H9 (cell line): ENCODE data around the gene SOCS1. TPM values are rescaled to one million over a fixed set of nuclear protein-coding genes. Genes with fewer than 3 reads are reported as not detected.

Experiments used
- DNase-seq: peaks from one replicate; pipeline ENCODE4 v3.0.0-alpha.2; 2017
- H2AFZ ChIP-seq: one replicate; pipeline ENCODE4 v1.6.1; 2013; ENCODE audit warnings: mild to moderate bottlenecking, low read length, control low read depth, moderate library complexity
- H2AK5ac ChIP-seq: 2 replicates; pipeline ENCODE4 v1.6.1; 2013; ENCODE audit warnings: low read length, control low read depth, mixed read lengths; ENCODE audit not compliant: insufficient read length
- H2BK120ac ChIP-seq: one replicate; pipeline ENCODE4 v1.6.1; 2013; ENCODE audit warnings: low read depth, mild to moderate bottlenecking, low read length, control low read depth, inconsistent platforms; ENCODE audit not compliant: poor library complexity, severe bottlenecking
- H2BK12ac ChIP-seq: 2 replicates; pipeline ENCODE4 v1.6.1; 2013; ENCODE audit warnings: low read length, control low read depth, mixed read lengths, low read depth; ENCODE audit not compliant: insufficient read length
- H2BK15ac ChIP-seq: 2 replicates; pipeline ENCODE4 v1.6.1; 2013; ENCODE audit warnings: low read depth, low read length, control low read depth
- H2BK20ac ChIP-seq: one replicate; pipeline ENCODE4 v1.6.1; 2013; ENCODE audit warnings: low read depth, mild to moderate bottlenecking, low read length, control low read depth, inconsistent platforms; ENCODE audit not compliant: poor library complexity, severe bottlenecking
- H2BK5ac ChIP-seq: 2 replicates; pipeline ENCODE4 v1.6.1; 2013; ENCODE audit warnings: low read length, control low read depth, mixed read lengths; ENCODE audit not compliant: insufficient read length
- H3K14ac ChIP-seq: 2 replicates; pipeline ENCODE4 v1.6.1; 2013; ENCODE audit warnings: low read length, control low read depth; ENCODE audit not compliant: insufficient read depth
- H3K18ac ChIP-seq: 2 replicates; pipeline ENCODE4 v1.6.1; 2013; ENCODE audit warnings: low read depth, mild to moderate bottlenecking, mixed read lengths, low read length, control low read depth; ENCODE audit not compliant: insufficient read length
- H3K23ac ChIP-seq: 2 replicates; pipeline ENCODE4 v1.6.1; 2013; ENCODE audit warnings: low read length, control low read depth, mixed read lengths, low read depth; ENCODE audit not compliant: insufficient read length
- H3K23me2 ChIP-seq: 2 replicates; pipeline ENCODE4 v1.6.1; 2013; ENCODE audit warnings: low read depth, mild to moderate bottlenecking, mixed read lengths, low read length, control low read depth; ENCODE audit not compliant: insufficient read length, poor library complexity, severe bottlenecking
- H3K27ac ChIP-seq: 2 replicates; pipeline ENCODE4 v1.5.1; 2013; ENCODE audit warnings: low read length, control low read depth, mixed read lengths, low read depth; ENCODE audit not compliant: insufficient read length
- H3K27me3 ChIP-seq: 2 replicates; pipeline ENCODE4 v1.6.1; 2013; ENCODE audit warnings: low read length, control low read depth, inconsistent platforms; ENCODE audit not compliant: insufficient read depth
- H3K4ac ChIP-seq: 2 replicates; pipeline ENCODE4 v1.6.1; 2013; ENCODE audit warnings: low read depth, mild to moderate bottlenecking, control low read depth, inconsistent platforms, low read length, moderate library complexity
- H3K4me1 ChIP-seq: 2 replicates; pipeline ENCODE4 v1.6.1; 2013; ENCODE audit warnings: low read length, control low read depth, inconsistent platforms; ENCODE audit not compliant: insufficient read depth
- H3K4me2 ChIP-seq: 2 replicates; pipeline ENCODE4 v1.6.1; 2013; ENCODE audit warnings: low read length, control low read depth, mixed read lengths; ENCODE audit not compliant: insufficient read length, insufficient read depth
- H3K56ac ChIP-seq: 2 replicates; pipeline ENCODE4 v1.6.1; 2013; ENCODE audit warnings: low read depth, mild to moderate bottlenecking, mixed read lengths, low read length, control low read depth; ENCODE audit not compliant: insufficient read length
- H3K79me1 ChIP-seq: 2 replicates; pipeline ENCODE4 v1.6.1; 2013; ENCODE audit warnings: low read depth, mild to moderate bottlenecking, moderate library complexity, low read length, control low read depth, inconsistent platforms; ENCODE audit not compliant: insufficient read depth, poor library complexity, severe bottlenecking
- H3K79me2 ChIP-seq: 2 replicates; pipeline ENCODE4 v1.6.1; 2013; ENCODE audit warnings: low read length, control low read depth, inconsistent platforms; ENCODE audit not compliant: insufficient read depth
- H3K9ac ChIP-seq: 2 replicates; pipeline ENCODE4 v1.6.1; 2013; ENCODE audit warnings: low read length, control low read depth, mixed read lengths; ENCODE audit not compliant: insufficient read length; ENCODE audit errors: extremely low read depth
- H3K9me3 ChIP-seq: one replicate; pipeline ENCODE4 v1.6.1; 2013; ENCODE audit warnings: low read depth, low read length, inconsistent platforms; ENCODE audit not compliant: control insufficient read depth
- H3T11ph ChIP-seq: one replicate; pipeline ENCODE4 v1.6.1; 2013; ENCODE audit warnings: mild to moderate bottlenecking, low read length, control low read depth, inconsistent platforms
- H4K20me1 ChIP-seq: one replicate; pipeline ENCODE4 v1.6.1; 2013; ENCODE audit not compliant: control insufficient read depth, insufficient read length, insufficient read depth
- H4K5ac ChIP-seq: 2 replicates; pipeline ENCODE4 v1.6.1; 2013; ENCODE audit warnings: low read depth, mild to moderate bottlenecking, mixed read lengths, low read length, control low read depth; ENCODE audit not compliant: insufficient read length
- H4K8ac ChIP-seq: replicated peaks from 2 replicates; pipeline ENCODE4 v1.6.1; 2013; ENCODE audit warnings: low read length, control low read depth, mixed read lengths, low read depth; ENCODE audit not compliant: insufficient read length
- H4K91ac ChIP-seq: 2 replicates; pipeline ENCODE4 v1.6.1; 2013; ENCODE audit warnings: low read depth, mild to moderate bottlenecking, moderate library complexity, mixed read lengths, low read length, control low read depth; ENCODE audit not compliant: insufficient read length
- H3K27ac Mint-ChIP-seq, 3 experiments: 2 replicates in 2 of 3; 3 replicates in 1 of 3; pipeline ENCODE4 v1.8.0; 2020 to 2021; ENCODE audit warnings: mixed read lengths in 3 of 3, mild to moderate bottlenecking in 1 of 3, moderate library complexity in 1 of 3
- H3K27me3 Mint-ChIP-seq: 2 replicates; pipeline ENCODE4 v1.8.0; 2021; ENCODE audit warnings: low read depth, mild to moderate bottlenecking, moderate library complexity, mixed read lengths
- H3K36me3 Mint-ChIP-seq, 3 experiments: 2 replicates in 2 of 3; 3 replicates in 1 of 3; pipeline ENCODE4 v1.8.0; 2020 to 2021; ENCODE audit warnings: low read depth in 3 of 3, mixed read lengths in 3 of 3; ENCODE audit not compliant: insufficient read depth in 1 of 3
- H3K4me1 Mint-ChIP-seq, 2 experiments: 2 replicates each; pipeline ENCODE4 v1.8.0; 2020; ENCODE audit warnings: mixed read lengths in 2 of 2
- H3K4me3 Mint-ChIP-seq, 2 experiments: 2 replicates in 1 of 2; 3 replicates in 1 of 2; pipeline ENCODE4 v1.8.0; 2020 to 2021; ENCODE audit warnings: mild to moderate bottlenecking in 2 of 2, mixed read lengths in 2 of 2, moderate library complexity in 1 of 2
- H3K9me3 Mint-ChIP-seq, 2 experiments: 2 replicates in 1 of 2; 3 replicates in 1 of 2; pipeline ENCODE4 v1.8.0; 2020; ENCODE audit warnings: mild to moderate bottlenecking in 2 of 2, mixed read lengths in 2 of 2, moderate library complexity in 1 of 2
- CTCF ChIP-seq: fragments of 200-600 bp; sonication (generic); conservative IDR thresholded peaks from 3 replicates; pipeline ENCODE4 v1.8.0; 2021; ENCODE audit warnings: antibody characterized with exemption, mild to moderate bottlenecking
- WGBS: extraction: QIAGEN DNeasy Blood & Tissue Kit; methylation state at CpG from one replicate; pipeline ENCODE4 v1.1.7; 2013; ENCODE audit warnings: missing lambda C conversion rate, low lambda C conversion rate, mixed read lengths; ENCODE audit not compliant: insufficient read length; ENCODE audit errors: extremely low coverage; 5-methylcytosine and 5-hydroxymethylcytosine counted together
- total RNA-seq: library from RNA; stranded (reverse); gene quantifications from 2 replicates; pipeline ENCODE4 v1.2.1, GENCODE V29; 2021

The SOCS1 gene
- total RNA-seq, 1 experiment from 2014 or later = 11.0 TPM

- no peak overlapping the region for H2AFZ ChIP-seq
- H3K27ac Mint-ChIP-seq = no peak overlapping the region; a peak in 2 of 7 replicates
These were observed 23.6 kb downstream of the SOCS1 start for GRCh38 chr16:11232302-11232851.

More at GRCh38 chr16:11232302-11232851, 23.6 kb downstream of the SOCS1 start:
- Mint-ChIP-seq H3K27me3 (peaks cover 8% of the 10 kb centered on the region), H3K9me3 (no peaks in the 10 kb centered on the region), H3K4me3 (0 out of 5 replicates have a peak overlapping the region, but pooled peaks of 1 of the 2 experiments have one; percentile 42), H3K36me3 (no peaks in the 10 kb centered on the region), H3K4me1 (peaks cover 0 to 6% of the 10 kb centered on the region in 2 experiments; a peak in 3 of 4 replicates)
- H3K27me3 ChIP-seq = no peaks in the 10 kb centered on the region
- H2AK5ac ChIP-seq = no peak overlapping the region
- no peak overlapping the region for H2BK20ac ChIP-seq
- DNase-seq = no peak
- H4K8ac ChIP-seq = no peak overlapping the region
- H3K9ac ChIP-seq = no peak overlapping the region
- no peaks in the 10 kb centered on the region for H3K4me1 ChIP-seq
- H2BK12ac ChIP-seq = no peak overlapping the region
- H3K18ac ChIP-seq = no peak overlapping the region
- WGBS = no CpG with 5 or more reads among the region's 3 CpGs
- no peak overlapping the region for H3K4me2 ChIP-seq
- no peak for TF ChIP-seq CTCF
- no peak overlapping the region for H3T11ph ChIP-seq
- H4K20me1 ChIP-seq = no peaks in the 10 kb centered on the region
- no peak overlapping the region for H2BK120ac ChIP-seq
- H3K9me3 ChIP-seq = no peaks in the 10 kb centered on the region
- no peak overlapping the region for H2BK5ac ChIP-seq
- no peak overlapping the region for H2BK15ac ChIP-seq
- H4K5ac ChIP-seq = no peak overlapping the region
- no peak overlapping the region for H3K27ac ChIP-seq
- H3K4ac ChIP-seq = no peak overlapping the region
- H3K23ac ChIP-seq = no peak overlapping the region
- H3K23me2 ChIP-seq = no peaks in the 10 kb centered on the region
- H3K79me1 ChIP-seq = no peaks in the 10 kb centered on the region
- no peak overlapping the region for H4K91ac ChIP-seq
- no peak overlapping the region for H3K56ac ChIP-seq
- no peaks in the 10 kb centered on the region for H3K79me2 ChIP-seq
- no peak overlapping the region for H3K14ac ChIP-seq
